Left ventricle myocardium inferior (tissue), 1 donor: ENCODE measurements around the gene VPS54. TPM values are rescaled to one million over a fixed set of nuclear protein-coding genes. Genes with fewer than 3 reads are reported as not detected.
"Not testable (repeated sequence)": the region's sequence is repeated elsewhere in the genome, so short reads cannot be mapped to it uniquely, and the experiment has no call there.

ENCODE experiments used
- DNase-seq: peaks from one replicate; pipeline ENCODE4 v3.0.0-alpha.2; 2020
- H3K27ac ChIP-seq: fragments of 200-600 bp; replicated peaks from 2 replicates; pipeline ENCODE4 v1.8.0; 2021
- H3K27me3 ChIP-seq: fragments of 200-600 bp; 2 replicates; pipeline ENCODE4 v1.8.0; 2021; ENCODE audit warnings: low read depth
- H3K36me3 ChIP-seq: fragments of 200-600 bp; 2 replicates; pipeline ENCODE4 v1.8.0; 2021
- H3K4me1 ChIP-seq: fragments of 200-600 bp; 2 replicates; pipeline ENCODE4 v1.8.0; 2021
- H3K4me3 ChIP-seq: fragments of 200-600 bp; 2 replicates; pipeline ENCODE4 v1.8.0; 2021; ENCODE audit warnings: mild to moderate bottlenecking, moderate library complexity
- H3K9me3 ChIP-seq: fragments of 200-600 bp; replicated peaks from 2 replicates; pipeline ENCODE4 v1.8.0; 2021
- intact Hi-C: fragments of 100-400 bp; cut with micrococcal nuclease; formaldehyde crosslinking; loops from one replicate; pipeline ENCODE4 v1.11.0; 2022
- total RNA-seq: library from RNA; stranded (reverse); fragmentation: NEBNext Ultra II Directional; extraction: Animal tissue kit (Norgen Biotek cat#: 25700); gene quantifications from one replicate; pipeline ENCODE4 v1.2.1, GENCODE V29; 2021
- TF ChIP-seq, protein P1 (sequence below): fragments of 200-600 bp; IDR thresholded peaks from 2 replicates; pipeline ENCODE4 v1.8.0; 2021; ENCODE audit warnings: antibody characterized with exemption, mild to moderate bottlenecking, borderline replicate concordance
- donor health status: DM: no; HTN: yes; CAD: no; lungs with severe emphysema.

The VPS54 gene
- total RNA-seq, 1 donor from 2014 or later: 9.9 TPM

DNA sequence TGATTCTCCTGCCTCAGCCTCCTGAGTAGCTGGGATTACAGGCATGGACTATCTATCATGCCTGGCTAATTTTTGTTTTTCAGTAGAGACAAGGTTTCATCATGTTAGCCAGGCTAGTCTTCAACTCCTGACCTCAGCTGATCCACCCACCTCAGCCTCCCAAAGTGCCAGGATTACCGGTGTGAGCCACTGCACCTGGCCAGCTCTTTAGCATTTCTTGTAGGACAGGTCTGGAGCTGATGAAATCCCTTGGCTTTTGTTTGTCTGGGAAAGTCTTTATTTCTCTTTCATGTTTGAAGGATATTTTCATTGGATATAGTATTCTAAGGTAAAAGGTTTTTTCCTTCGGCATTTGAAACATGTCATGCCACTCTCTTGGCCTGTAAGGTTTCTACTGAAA, 20.2 kb downstream of the VPS54 start:
- no peak overlapping the region for H3K27ac ChIP-seq
- DNase-seq: no peak
- H3K9me3 ChIP-seq: peaks cover 12% of the 10 kb centered on the region
- H3K4me3 ChIP-seq: no peak overlapping the region
- no peaks in the 10 kb centered on the region for H3K27me3 ChIP-seq
- H3K36me3 ChIP-seq: no peaks in the 10 kb centered on the region
- peaks cover 44% of the 10 kb centered on the region for H3K4me1 ChIP-seq
- TF ChIP-seq, protein P1, sequence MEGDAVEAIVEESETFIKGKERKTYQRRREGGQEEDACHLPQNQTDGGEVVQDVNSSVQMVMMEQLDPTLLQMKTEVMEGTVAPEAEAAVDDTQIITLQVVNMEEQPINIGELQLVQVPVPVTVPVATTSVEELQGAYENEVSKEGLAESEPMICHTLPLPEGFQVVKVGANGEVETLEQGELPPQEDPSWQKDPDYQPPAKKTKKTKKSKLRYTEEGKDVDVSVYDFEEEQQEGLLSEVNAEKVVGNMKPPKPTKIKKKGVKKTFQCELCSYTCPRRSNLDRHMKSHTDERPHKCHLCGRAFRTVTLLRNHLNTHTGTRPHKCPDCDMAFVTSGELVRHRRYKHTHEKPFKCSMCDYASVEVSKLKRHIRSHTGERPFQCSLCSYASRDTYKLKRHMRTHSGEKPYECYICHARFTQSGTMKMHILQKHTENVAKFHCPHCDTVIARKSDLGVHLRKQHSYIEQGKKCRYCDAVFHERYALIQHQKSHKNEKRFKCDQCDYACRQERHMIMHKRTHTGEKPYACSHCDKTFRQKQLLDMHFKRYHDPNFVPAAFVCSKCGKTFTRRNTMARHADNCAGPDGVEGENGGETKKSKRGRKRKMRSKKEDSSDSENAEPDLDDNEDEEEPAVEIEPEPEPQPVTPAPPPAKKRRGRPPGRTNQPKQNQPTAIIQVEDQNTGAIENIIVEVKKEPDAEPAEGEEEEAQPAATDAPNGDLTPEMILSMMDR: no peak
- intact Hi-C loops: no loop called here

DNA sequence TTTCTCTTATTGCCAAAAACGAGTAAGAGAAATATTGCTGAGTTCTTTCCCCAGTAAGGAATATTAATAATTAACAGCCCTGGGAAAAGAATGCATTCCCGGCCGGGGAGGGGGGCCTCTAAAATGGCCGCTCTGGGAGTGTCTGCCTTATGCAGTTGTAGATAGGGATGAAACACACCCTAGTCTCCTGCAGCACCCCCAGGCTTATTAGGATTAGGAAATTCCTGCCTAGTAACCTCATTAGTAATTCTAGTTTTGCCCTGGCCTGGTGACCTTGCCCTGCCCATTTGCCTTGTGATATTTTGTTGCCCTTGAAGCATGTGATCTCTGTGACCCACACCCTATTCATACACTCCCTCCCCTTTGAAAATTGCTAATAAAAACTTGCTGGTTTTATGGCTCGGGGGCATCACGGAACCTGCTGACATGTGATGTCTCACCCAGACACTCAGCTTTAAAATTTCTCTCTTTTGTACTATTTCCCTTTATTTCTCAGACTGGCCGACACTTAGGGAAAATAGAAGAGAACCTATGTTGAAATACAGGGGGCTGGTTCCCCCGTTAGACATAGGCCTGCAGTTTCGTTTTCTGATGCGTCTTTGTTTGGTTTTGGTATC, 22.5 kb downstream of the VPS54 start:
- H3K27ac ChIP-seq, H3K4me3 ChIP-seq, H3K36me3 ChIP-seq, intact Hi-C loops, DNase-seq, H3K27me3 ChIP-seq: not testable (repeated sequence)
- peaks cover 22% of the 10 kb centered on the region for H3K4me1 ChIP-seq
- peaks cover 12% of the 10 kb centered on the region for H3K9me3 ChIP-seq

DNA sequence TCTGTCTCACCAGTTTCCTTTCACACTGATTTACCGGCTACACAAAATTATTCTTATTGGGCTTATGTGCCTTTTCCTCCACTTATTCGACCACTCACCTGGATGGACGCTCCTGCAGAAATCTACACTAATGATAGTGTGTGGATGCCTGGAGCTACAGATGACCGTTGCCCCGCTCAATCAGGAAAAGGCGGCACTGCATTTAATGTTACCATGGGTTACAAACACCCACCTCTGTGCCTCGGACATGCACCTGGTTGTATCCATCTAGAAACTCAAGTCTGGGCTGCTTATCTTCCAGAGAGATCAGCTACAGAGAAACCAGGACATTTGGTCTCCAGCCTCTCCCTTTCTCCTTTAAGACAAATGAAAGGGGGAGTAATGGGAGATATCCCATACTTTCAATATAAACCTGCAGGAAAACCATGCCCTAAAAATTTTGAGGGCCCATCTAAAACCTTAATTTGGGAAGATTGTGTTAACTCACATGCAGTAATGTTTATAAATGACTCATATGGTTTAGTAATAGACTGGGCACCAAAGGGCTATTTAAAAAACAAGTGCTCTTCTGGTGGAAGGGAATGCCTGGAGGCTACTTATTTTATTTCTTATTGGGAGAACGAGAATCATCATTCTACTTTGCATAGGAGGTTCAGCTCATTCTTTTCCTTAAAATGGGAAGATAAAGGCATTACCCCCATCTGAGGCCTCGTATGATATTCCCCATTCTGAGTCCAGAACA, 24.7 kb downstream of the VPS54 start:
- H3K9me3 ChIP-seq: peaks cover 17% of the 10 kb centered on the region
- H3K27me3 ChIP-seq, H3K27ac ChIP-seq, H3K4me1 ChIP-seq, intact Hi-C loops, H3K36me3 ChIP-seq, H3K4me3 ChIP-seq, DNase-seq: not testable (repeated sequence)

DNA sequence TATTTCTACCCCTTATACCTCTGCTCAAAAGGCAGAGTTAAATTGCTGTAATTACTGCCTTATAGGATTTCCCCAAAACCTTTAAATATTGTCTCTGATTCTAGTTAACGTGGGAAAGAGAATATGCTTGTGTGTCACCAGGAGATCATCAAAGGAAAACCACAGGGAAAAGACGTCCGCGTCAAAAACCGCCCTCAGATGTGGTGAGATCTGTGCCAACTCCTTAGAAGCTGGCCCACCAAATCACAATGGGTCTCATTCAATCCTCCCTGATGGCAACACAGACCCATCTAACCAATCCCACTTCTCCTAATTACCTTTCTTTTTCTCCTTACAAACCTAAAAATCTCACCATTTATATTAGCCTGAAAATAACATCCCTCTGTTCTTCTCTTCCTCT, 25.4 kb downstream of the VPS54 start:
- H3K9me3 ChIP-seq: peaks cover 22% of the 10 kb centered on the region
- no peak overlapping the region for H3K27ac ChIP-seq
- no peak for DNase-seq
- peaks cover 2% of the 10 kb centered on the region for H3K36me3 ChIP-seq
- H3K27me3 ChIP-seq: no peaks in the 10 kb centered on the region
- no peaks in the 10 kb centered on the region for H3K4me1 ChIP-seq
- intact Hi-C loops: no loop called here
- TF ChIP-seq, protein P1: no peak
- no peak overlapping the region for H3K4me3 ChIP-seq

DNA sequence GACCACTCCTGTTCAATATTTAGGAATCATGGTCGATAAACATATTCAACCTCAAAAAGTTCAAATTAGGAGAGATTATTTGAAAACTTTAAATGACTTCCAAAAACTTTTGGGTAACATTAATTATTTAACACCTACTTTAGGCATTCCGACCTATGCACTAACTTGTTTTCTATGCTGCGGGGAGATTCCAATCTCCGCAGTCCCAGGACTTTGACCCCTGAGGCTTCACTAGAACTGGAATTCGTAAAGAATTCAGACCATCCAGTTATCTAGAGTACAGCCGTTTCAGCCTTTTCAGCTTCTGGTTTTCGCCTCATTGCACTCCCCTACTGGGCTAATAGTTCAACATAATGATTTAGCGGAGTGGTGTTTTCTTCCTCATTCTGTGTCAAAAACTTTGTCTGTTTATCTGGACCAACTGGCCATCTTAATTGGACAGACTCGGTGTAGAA, 26.1 kb downstream of the VPS54 start:
- H3K4me3 ChIP-seq, DNase-seq, H3K27ac ChIP-seq, H3K27me3 ChIP-seq, intact Hi-C loops, H3K4me1 ChIP-seq, H3K36me3 ChIP-seq: not testable (repeated sequence)
- H3K9me3 ChIP-seq: peaks cover 23% of the 10 kb centered on the region

GRCh38 chr2:63992061-63992685, 27.1 kb downstream of the VPS54 start:
- H3K9me3 ChIP-seq: peaks cover 17% of the 10 kb centered on the region
- intact Hi-C loops: no loop called here
- TF ChIP-seq, protein P1: no peak
- no peak overlapping the region for H3K27ac ChIP-seq
- H3K4me3 ChIP-seq: no peak overlapping the region
- H3K27me3 ChIP-seq: no peaks in the 10 kb centered on the region
- no peak for DNase-seq
- peaks cover under 1% of the 10 kb centered on the region for H3K4me1 ChIP-seq
- peaks cover 3% of the 10 kb centered on the region for H3K36me3 ChIP-seq

DNA sequence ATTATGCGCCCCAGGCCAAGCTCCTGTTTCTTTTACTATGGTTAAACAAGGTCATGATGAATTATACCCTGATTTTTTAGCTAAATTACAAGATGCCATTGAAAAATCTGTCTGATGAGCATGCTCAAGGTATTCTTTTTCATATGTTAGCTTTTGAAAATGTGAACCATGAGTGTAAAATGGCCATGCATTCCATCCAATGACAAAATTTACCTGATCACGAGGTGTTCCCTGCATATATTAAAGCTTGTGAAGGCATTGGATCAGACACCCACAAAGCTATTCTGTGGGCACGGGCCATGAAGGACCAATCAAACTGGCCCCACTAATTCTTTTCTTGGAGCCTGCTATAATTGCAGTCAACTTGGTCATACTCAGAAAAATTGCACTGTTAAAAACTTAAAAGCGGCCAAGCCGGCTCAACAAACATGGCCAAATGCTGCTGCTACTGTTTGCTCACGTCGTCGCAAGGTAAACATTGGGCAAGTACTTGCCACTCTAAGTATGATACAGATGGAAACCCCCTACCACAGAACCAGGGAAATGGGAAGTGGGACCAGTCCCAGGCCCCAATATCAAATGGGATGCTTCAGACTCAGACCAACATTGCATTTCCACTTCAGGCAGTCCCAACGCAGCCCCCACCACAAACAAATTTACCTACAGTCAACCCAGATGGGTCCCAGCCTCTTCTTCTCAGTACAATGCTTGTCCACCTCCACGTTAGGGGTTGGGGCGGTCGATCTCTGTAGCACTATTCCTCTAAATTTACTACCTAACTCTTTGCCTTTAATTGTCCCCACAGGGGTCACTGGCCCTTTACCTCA, 27.8 kb downstream of the VPS54 start:
- intact Hi-C loops, H3K36me3 ChIP-seq, H3K27ac ChIP-seq, DNase-seq, H3K4me1 ChIP-seq, H3K27me3 ChIP-seq, H3K4me3 ChIP-seq: not testable (repeated sequence)
- peaks cover 12% of the 10 kb centered on the region for H3K9me3 ChIP-seq
